ENCODE results near the gene WT1.

- no peak for TF ChIP-seq POLR2AphosphoS5 (IDR thresholded peaks at IDR 0.05)
- TF ChIP-seq CTCF (IDR thresholded peaks at IDR 0.05) = no peak
- TF ChIP-seq POLR2A (IDR thresholded peaks at IDR 0.05) = no peak
Measured at GRCh38 chr11:32432565-32432964, 2.8 kb downstream of the WT1 start.
